Measurements from ENCODE around the gene HAUS3.

Gene HAUS3

GRCh38 chr4:2241410-2242353, at the start of gene HAUS3, which contains the start of gene POLN:
TSS of gene HAUS3 (minus strand) at chr4:2242121. CDS start at chr4:2240946, 1,175 bp downstream.
TSS of gene POLN (minus strand) at chr4:2242121. CDS start at chr4:2229231, 12,890 bp downstream.
- H3K36me3 Mint-ChIP-seq, result peaks cover 31% of the 10 kb centered on the region
- no peaks in the 10 kb centered on the region for H3K9me3 Mint-ChIP-seq
- CTCF ChIA-PET, result interaction anchor here (0.9 to 3.1 kb wide), 3 partner anchors 21 to 221 kb away, joined by 3 to 14 read pairs (median 3); no protein-coding TSS in a partner anchor
- peaks cover 13% of the 10 kb centered on the region for H3K27me3 Mint-ChIP-seq
- peak within 1 kb of the TSS; percentile 95 for H3K27ac Mint-ChIP-seq
- DNase-seq, result peak; percentile 99
- H3K4me3 Mint-ChIP-seq, result peak within 1 kb of the TSS; percentile 93
- H3K4me1 Mint-ChIP-seq, result peaks cover 57% of the 10 kb centered on the region

DNA sequence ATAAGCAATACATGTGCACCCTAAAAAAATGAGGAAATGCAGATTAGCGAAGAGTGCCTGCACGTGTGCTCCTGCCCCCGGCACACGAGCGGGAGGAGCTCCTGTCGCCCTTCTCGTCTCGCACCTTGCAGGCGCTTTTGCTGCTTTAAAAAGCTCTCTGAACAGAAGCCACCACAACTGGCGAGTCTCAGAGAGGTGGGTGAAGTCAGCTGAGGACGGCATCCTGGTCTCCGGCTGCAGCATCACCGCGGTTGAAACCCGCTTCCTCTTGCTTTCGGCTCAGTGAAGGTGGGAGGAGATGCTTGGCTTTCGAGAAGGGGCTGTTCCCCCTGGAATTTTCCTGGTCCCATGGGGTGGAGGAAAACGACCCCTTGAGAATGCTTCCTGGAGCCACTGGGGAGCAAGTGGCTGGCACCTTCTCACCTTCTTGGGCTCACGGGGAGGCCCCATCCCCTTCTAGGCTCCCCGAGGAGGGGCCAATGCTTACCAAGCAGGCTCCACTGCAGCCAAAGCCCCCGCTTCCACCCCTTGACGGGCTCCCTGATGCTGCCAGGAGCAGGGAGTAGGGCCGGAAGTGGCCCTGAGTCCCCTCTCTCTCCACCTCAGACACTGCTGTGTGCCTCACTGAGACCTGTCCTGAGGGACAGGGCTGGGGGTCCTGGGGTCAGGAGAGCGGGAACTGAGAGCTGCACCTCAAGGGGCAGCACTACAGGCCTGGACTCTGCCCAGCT, 49.2 kb upstream of the HAUS3 start:
- peak overlapping the region; percentile 86 for H3K27ac Mint-ChIP-seq
- DNase-seq, result peak; percentile 80
- CTCF ChIA-PET, result interaction anchor here (0.6 to 1.1 kb wide), 2 partner anchors 9 to 154 kb away, joined by 3 to 4 read pairs; no protein-coding TSS in a partner anchor
- H3K9me3 Mint-ChIP-seq, result no peaks in the 10 kb centered on the region
- H3K36me3 Mint-ChIP-seq, result no peaks in the 10 kb centered on the region
- H3K27me3 Mint-ChIP-seq, result peaks cover 29% of the 10 kb centered on the region
- H3K4me3 Mint-ChIP-seq, result peak overlapping the region; percentile 10
- H3K4me1 Mint-ChIP-seq, result peaks cover 25% of the 10 kb centered on the region

- Mint-ChIP-seq H3K36me3 (no peaks in the 10 kb centered on the region), H3K4me3 (no peak overlapping the region), H3K27ac (peak overlapping the region; percentile 86), H3K27me3 (peaks cover 24% of the 10 kb centered on the region), H3K9me3 (no peaks in the 10 kb centered on the region), H3K4me1 (peaks cover 25% of the 10 kb centered on the region)
- peak; percentile 25 for DNase-seq
- CTCF ChIA-PET, result interaction anchor here (1.1 kb wide), 1 partner anchor 8 kb away, joined by 3 read pairs; no protein-coding TSS in a partner anchor
Observed at GRCh38 chr4:2290488-2290887, 48.6 kb upstream of the HAUS3 start.

- Mint-ChIP-seq H3K4me1 (peaks cover 26% of the 10 kb centered on the region), H3K36me3 (no peaks in the 10 kb centered on the region), H3K9me3 (no peaks in the 10 kb centered on the region), H3K27ac (no peak overlapping the region), H3K27me3 (peaks cover 24% of the 10 kb centered on the region), H3K4me3 (no peak overlapping the region)
- CTCF ChIA-PET, result no interaction called here
- DNase-seq, result peak; percentile 11
Observed at GRCh38 chr4:2289955-2290333, 48.0 kb upstream of the HAUS3 start.

GRCh38 chr4:2289311-2289954, 47.5 kb upstream of the HAUS3 start:
- CTCF ChIA-PET, result no interaction called here
- H3K27me3 Mint-ChIP-seq, result peaks cover 24% of the 10 kb centered on the region
- peak; percentile 14 for DNase-seq
- no peak overlapping the region for H3K4me3 Mint-ChIP-seq
- no peak overlapping the region for H3K27ac Mint-ChIP-seq
- H3K36me3 Mint-ChIP-seq, result no peaks in the 10 kb centered on the region
- H3K9me3 Mint-ChIP-seq, result no peaks in the 10 kb centered on the region
- peaks cover 23% of the 10 kb centered on the region for H3K4me1 Mint-ChIP-seq

DNA sequence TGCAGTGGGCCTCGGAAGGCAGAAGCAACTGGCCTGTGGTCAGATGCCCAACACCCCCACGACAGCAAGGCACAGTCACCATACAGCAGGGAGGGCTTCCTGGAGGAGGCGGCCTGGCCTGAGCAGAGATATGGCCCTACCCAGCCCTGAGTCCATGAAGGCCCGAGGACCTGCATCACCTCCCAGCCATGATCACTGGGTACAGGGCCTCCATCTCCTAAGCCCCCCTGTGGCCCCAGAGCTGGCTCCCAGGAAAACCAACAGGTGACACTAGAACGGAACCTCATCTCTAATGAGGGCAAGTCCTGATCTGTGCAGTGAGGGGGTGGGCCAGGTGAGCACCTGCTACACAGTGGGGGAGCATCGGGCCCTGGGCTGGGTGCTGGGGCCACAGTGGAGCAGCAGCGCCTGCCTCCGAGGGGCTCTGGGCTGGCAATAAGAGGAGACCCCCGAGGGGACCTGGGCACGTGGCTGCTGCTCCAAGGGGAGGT, 46.2 kb upstream of the HAUS3 start:
- CTCF ChIA-PET, result no interaction called here
- H3K27ac Mint-ChIP-seq, result no peak overlapping the region
- H3K4me1 Mint-ChIP-seq, result peaks cover 27% of the 10 kb centered on the region
- no peak overlapping the region for H3K4me3 Mint-ChIP-seq
- H3K27me3 Mint-ChIP-seq, result peaks cover 24% of the 10 kb centered on the region
- DNase-seq, result peak; percentile 17
- H3K36me3 Mint-ChIP-seq, result no peaks in the 10 kb centered on the region
- H3K9me3 Mint-ChIP-seq, result no peaks in the 10 kb centered on the region

- H3K36me3 Mint-ChIP-seq, result no peaks in the 10 kb centered on the region
- H3K4me1 Mint-ChIP-seq, result peaks cover 32% of the 10 kb centered on the region
- H3K9me3 Mint-ChIP-seq, result no peaks in the 10 kb centered on the region
- H3K27ac Mint-ChIP-seq, result no peak overlapping the region
- H3K4me3 Mint-ChIP-seq, result no peak overlapping the region
- peaks cover 21% of the 10 kb centered on the region for H3K27me3 Mint-ChIP-seq
- CTCF ChIA-PET, result no interaction called here
- no peak for DNase-seq
Observed at GRCh38 chr4:2287594-2287915, 45.6 kb upstream of the HAUS3 start.

- H3K27ac Mint-ChIP-seq, result no peak overlapping the region
- H3K27me3 Mint-ChIP-seq, result peaks cover 16% of the 10 kb centered on the region
- CTCF ChIA-PET, result no interaction called here
- H3K4me1 Mint-ChIP-seq, result peaks cover 37% of the 10 kb centered on the region
- H3K4me3 Mint-ChIP-seq, result no peak overlapping the region
- H3K36me3 Mint-ChIP-seq, result peaks cover 3% of the 10 kb centered on the region
- peak; percentile 17 for DNase-seq
- H3K9me3 Mint-ChIP-seq, result no peaks in the 10 kb centered on the region
Observed at GRCh38 chr4:2286904-2287593, 45.1 kb upstream of the HAUS3 start.

GRCh38 chr4:2285613-2286381, 43.9 kb upstream of the HAUS3 start:
- DNase-seq, result peak; percentile 14
- Mint-ChIP-seq H3K4me1 (peaks cover 43% of the 10 kb centered on the region), H3K4me3 (no peak overlapping the region), H3K27me3 (peaks cover 4% of the 10 kb centered on the region), H3K27ac (no peak overlapping the region), H3K9me3 (no peaks in the 10 kb centered on the region), H3K36me3 (peaks cover 3% of the 10 kb centered on the region)
- CTCF ChIA-PET, result no interaction called here

- Mint-ChIP-seq H3K36me3 (peaks cover 3% of the 10 kb centered on the region), H3K4me1 (peaks cover 41% of the 10 kb centered on the region), H3K4me3 (no peak overlapping the region), H3K27ac (no peak overlapping the region), H3K27me3 (peaks cover 4% of the 10 kb centered on the region), H3K9me3 (no peaks in the 10 kb centered on the region)
- CTCF ChIA-PET, result no interaction called here
- DNase-seq, result peak; percentile 16
Observed at GRCh38 chr4:2284934-2285612, 43.2 kb upstream of the HAUS3 start.

DNA sequence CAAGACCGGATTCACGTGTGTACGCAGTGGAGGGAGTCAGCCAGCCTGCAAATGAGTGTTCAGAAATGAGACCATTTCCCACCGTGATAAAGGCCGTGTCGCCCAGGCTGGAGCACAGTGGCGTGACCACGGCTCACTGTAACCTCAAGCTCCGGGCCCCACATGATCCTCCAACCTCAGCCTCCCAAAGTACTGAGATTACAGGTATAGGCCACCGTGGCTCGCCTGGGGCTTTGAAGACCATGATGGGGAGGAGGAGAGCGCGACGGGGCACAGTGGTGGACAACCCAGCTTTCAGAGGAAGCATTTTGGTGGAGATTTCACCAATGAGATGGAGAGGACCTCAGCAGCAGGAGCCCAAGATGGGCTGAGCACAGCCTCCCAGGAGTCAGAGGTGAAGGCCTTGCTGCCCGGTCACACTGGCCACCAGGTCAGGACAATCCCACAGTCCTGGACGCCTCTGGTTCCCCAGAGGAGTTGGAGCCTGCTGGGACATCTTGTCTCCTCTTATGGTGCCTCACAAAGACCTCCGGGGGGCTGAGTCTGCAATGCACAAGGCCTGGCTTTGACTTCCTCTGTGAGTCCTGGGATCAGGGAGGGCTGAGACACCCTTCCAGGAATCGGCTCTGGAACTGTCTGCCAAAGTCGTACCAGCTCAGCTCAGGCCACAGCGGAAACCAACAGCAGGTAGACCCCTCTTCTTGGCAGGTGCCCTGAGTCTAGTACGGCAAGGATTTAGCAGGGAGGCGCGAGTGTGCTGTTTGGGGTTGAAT, 42.4 kb upstream of the HAUS3 start:
- H3K36me3 Mint-ChIP-seq, result peaks cover 3% of the 10 kb centered on the region
- peaks cover 4% of the 10 kb centered on the region for H3K27me3 Mint-ChIP-seq
- DNase-seq, result peak; percentile 19
- H3K9me3 Mint-ChIP-seq, result no peaks in the 10 kb centered on the region
- H3K4me3 Mint-ChIP-seq, result no peak overlapping the region
- no peak overlapping the region for H3K27ac Mint-ChIP-seq
- H3K4me1 Mint-ChIP-seq, result peaks cover 38% of the 10 kb centered on the region
- CTCF ChIA-PET, result no interaction called here

DNA sequence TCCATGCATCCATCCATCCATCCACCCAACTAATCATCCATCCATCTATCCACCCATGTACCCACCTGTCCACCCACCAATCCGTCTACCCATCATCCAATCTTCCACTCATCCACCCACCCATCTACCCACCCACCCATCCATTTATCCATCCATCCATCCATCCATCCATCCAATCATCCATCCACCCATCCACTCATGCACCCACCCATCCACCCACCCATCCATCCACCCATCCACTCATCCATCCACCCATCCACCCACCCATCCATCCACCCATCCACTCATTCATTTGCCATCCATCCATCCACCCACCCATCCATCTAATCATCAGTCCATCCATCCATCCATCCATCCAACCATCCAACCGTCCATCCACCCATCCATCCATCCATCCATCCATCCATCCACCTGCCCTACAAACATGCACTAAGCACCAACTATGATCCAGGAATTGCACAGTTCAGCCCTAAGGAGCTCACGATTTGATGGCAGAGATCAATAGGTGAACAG, 41.3 kb upstream of the HAUS3 start:
- Mint-ChIP-seq H3K36me3 (peaks cover 3% of the 10 kb centered on the region), H3K27ac (no peak overlapping the region), H3K4me1 (peaks cover 38% of the 10 kb centered on the region), H3K27me3 (peaks cover 4% of the 10 kb centered on the region), H3K9me3 (no peaks in the 10 kb centered on the region), H3K4me3 (no peak overlapping the region)
- no peak for DNase-seq
- CTCF ChIA-PET, result interaction anchor here (1.3 to 1.8 kb wide), 2 partner anchors 73 to 130 kb away, joined by 3 to 6 read pairs; no protein-coding TSS in a partner anchor
